ENCODE results near the gene NRP2.

Gene NRP2

DNA sequence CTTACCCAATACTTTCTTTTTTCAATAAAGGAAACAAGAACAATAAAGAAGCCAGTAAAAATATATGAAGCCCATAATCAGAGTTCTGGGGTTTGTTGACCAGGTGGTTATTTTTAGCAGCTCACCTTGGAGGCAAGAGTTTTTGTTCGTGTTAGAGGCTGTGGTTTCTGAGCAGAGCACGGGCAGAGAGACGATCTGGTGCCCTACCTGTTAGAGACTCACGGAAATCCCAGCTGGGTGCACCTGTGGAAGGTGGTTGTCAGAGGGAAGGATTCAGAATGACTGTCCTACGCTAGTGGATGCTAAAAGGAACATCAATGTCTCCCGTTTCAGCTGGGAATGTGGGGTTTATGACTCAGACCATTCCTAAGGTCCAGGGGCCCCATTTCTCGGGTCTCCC, 87.6 kb downstream of the NRP2 start:
- TF ChIP-seq, protein P1, sequence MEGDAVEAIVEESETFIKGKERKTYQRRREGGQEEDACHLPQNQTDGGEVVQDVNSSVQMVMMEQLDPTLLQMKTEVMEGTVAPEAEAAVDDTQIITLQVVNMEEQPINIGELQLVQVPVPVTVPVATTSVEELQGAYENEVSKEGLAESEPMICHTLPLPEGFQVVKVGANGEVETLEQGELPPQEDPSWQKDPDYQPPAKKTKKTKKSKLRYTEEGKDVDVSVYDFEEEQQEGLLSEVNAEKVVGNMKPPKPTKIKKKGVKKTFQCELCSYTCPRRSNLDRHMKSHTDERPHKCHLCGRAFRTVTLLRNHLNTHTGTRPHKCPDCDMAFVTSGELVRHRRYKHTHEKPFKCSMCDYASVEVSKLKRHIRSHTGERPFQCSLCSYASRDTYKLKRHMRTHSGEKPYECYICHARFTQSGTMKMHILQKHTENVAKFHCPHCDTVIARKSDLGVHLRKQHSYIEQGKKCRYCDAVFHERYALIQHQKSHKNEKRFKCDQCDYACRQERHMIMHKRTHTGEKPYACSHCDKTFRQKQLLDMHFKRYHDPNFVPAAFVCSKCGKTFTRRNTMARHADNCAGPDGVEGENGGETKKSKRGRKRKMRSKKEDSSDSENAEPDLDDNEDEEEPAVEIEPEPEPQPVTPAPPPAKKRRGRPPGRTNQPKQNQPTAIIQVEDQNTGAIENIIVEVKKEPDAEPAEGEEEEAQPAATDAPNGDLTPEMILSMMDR (IDR thresholded peaks at IDR 0.05; ENCODE audit: low read depth, low read length, missing control alignments), result no peak
- no peak overlapping the region for H3K4me3 ChIP-seq (ENCODE audit: low read depth, low read length)
- no peak for DNase-seq (ENCODE audit: low read depth)

DNA sequence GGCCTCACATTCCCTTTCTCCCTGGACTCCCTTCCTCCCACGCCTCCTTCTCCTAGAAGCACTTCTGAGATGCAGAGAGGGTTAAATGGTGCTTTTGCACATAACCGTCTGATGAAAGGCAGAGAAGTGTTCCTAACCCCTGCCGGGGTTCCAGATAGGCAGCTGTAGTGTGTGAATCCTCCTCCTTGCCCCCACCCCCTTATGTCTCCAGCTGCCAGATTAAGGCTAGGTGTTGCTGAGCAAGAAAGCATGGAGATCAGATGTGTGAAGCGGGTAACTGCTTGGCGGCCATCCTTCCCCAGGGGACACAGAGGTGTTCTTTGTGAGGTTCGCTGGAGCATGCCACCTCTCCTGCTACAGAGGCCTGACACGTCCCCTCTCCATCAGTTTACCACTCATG, 88.3 kb downstream of the NRP2 start:
- H3K4me3 ChIP-seq (ENCODE audit: low read depth, low read length), result no peak overlapping the region
- no peak for DNase-seq (ENCODE audit: low read depth)
- TF ChIP-seq, protein P1 (IDR thresholded peaks at IDR 0.05; ENCODE audit: low read depth, low read length, missing control alignments), result no peak

DNA sequence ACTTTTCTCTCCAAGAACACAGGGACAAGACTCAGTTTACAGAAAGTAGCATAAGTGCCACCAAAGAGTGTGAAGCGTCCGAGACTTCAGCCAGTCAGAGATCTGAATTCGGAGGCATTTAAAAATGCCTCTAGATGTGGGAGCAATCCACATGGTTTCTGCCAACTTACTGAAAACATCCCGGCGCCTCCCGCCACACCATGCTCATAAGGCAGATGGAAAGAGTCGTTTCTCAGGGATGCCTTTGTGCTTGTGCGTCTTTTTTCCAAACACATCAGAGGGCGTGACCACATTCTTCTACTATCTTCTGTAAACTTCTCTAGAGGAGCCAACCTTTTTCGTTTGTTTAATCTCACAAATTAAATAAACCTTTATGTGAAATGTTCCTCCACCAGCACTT, 88.7 kb downstream of the NRP2 start:
- TF ChIP-seq, protein P1 (IDR thresholded peaks at IDR 0.05; ENCODE audit: low read depth, low read length, missing control alignments), result no peak
- DNase-seq (ENCODE audit: low read depth), result no peak
- no peak overlapping the region for H3K4me3 ChIP-seq (ENCODE audit: low read depth, low read length)

DNA sequence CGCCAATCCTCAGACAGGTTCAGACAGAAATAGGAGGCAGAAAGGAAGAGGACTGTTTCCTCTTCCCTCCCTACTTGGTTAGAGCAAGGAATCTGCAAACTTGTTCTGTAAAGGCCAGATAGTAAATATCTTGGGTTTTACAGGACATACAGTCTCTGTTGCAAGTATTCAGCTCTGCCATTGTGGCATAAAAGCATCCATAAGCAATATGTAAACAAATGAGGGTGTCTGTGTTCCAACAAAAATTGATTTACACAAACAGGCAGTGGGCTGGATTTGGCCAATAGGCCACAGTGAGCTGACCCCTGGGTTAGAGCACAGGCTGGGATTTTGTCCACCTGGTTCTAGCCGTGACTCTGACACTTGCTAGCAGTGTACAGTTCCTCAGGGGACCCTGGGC, 89.4 kb downstream of the NRP2 start:
- DNase-seq (ENCODE audit: low read depth), result no peak
- no peak overlapping the region for H3K4me3 ChIP-seq (ENCODE audit: low read depth, low read length)
- TF ChIP-seq, protein P1 (IDR thresholded peaks at IDR 0.05; ENCODE audit: low read depth, low read length, missing control alignments), result no peak

DNA sequence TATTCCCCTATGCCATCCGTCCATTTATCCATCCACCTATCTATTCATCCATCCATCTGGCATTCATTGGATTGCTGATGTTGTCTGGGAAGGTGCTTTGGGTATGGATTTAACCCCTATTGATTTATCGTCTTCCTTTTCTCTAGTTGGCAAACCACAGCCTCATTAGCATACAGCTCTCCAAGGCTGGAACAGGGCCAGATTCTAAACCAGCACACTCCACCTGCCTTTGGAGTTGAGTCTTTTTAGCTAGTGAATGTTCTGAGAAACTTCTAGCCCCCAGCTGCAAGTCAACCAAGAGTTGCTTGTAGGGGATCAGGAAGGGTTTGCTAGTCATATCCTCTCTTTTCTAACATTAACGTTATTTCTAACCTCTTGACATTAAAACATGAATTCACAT, 90.7 kb downstream of the NRP2 start:
- DNase-seq (ENCODE audit: low read depth), result no peak
- TF ChIP-seq, protein P1 (IDR thresholded peaks at IDR 0.05; ENCODE audit: low read depth, low read length, missing control alignments), result no peak
- no peak overlapping the region for H3K4me3 ChIP-seq (ENCODE audit: low read depth, low read length)

DNA sequence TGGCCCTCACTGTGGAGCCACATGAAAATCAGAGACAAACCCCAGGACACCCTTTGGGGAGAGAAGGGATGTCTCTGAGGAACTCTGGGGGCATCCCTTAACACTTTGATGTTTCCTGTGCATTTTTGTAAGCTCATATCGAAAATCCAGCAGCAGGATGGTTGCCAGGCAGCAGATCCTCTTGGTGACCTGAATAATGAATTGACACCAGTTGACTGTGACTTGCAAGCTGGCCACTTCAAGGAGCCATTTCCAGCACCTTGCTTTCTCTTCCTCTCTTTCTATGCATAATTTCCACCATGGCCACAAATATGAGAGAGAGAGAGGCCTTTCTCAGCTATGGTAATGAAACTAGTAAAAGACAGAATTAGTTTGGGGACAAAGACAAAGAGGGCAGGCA, 91.7 kb downstream of the NRP2 start:
- TF ChIP-seq, protein P1 (IDR thresholded peaks at IDR 0.05; ENCODE audit: low read depth, low read length, missing control alignments), result no peak
- no peak for DNase-seq (ENCODE audit: low read depth)
- no peak overlapping the region for H3K4me3 ChIP-seq (ENCODE audit: low read depth, low read length)

DNA sequence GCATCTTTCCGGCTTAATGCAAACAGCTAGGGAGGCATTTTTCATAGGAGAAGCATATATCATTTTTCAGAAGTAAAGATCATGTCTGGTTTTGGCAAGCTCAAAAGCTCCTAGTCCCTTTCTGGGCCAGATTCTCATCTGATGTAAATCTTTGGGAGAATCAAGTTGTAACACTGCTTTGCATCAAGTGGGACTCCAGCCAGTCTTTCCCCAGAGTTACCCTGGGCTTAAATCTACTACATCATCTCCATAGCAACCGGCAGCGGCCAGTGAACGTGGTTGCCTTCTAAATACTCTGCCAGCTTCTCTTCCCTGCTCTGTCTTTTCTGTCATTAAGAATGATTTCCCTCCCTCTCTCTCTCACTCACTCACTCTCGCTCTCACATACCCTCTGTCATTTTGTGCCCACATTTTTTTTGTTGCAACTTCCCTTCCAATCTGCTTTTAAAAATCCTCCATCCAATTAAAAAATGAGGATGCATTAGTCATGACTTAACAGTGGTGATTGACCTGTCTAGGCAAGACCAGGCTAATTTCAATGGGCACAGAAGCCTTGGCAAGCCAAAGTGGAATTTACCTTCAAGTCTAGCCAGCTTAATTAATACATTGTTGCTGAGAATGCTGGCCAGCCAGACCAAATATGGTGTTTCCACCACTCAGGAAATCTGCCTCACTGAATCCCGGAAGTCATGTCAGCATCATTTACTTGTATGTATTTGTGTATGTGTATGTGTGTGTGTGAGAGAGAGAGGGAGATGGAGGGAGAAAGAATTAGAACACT, 93.0 kb downstream of the NRP2 start:
- no peak overlapping the region for H3K4me3 ChIP-seq (ENCODE audit: low read depth, low read length)
- DNase-seq (ENCODE audit: low read depth), result no peak
- TF ChIP-seq, protein P1 (IDR thresholded peaks at IDR 0.05; ENCODE audit: low read depth, low read length, missing control alignments), result no peak

All from GM12864 (cell line).